GM12891 (cell line): ENCODE measurements around the gene CD209.

Source experiments
- POLR2A ChIP-seq: IDR thresholded peaks from 2 replicates; pipeline ENCODE4 v1.6.1; 2011; ENCODE audit warnings: low read depth, low read length, control low read depth
- POLR2AphosphoS5 ChIP-seq: IDR thresholded peaks from 2 replicates; pipeline ENCODE4 v1.6.1; 2011; ENCODE audit warnings: low read depth, low read length, control low read depth
- TAF1 ChIP-seq: IDR thresholded peaks from 2 replicates; pipeline ENCODE4 v1.6.1; 2011; ENCODE audit warnings: low read depth, low read length, control low read depth

DNA sequence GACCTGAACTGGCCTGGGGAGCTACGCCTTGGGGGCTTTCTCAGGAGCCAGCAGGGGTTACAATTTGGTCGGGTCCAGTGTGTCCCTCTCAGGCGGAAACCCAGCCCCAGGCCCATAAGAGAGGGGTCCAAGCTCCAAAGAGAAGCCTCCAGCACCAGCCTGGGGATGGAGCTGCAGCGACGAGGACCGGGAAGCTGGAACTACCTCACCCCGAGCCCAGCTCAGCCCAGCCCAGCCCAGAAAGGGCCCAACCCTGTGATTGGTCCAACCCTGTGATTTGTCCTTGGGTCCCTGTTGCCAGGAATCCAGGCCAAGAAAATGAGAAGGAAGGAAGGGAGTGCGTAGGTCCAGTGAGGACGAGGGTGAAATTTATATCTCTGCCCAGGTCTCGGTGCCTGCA is 39.8 kb upstream of the CD209 start:
- TF ChIP-seq POLR2AphosphoS5 (no peak), TAF1 (no peak), POLR2A (no peak)
